Thyroid gland (tissue), 4 donors: ENCODE measurements around the gene AVP.

Source experiments
- POLR2A ChIP-seq, 2 donors: fragments of 450-650 bp; IDR thresholded peaks; one replicate each; pipeline ENCODE4 v1.6.1; 2017; ENCODE audit warnings: antibody characterized with exemption in 2 of 2, mild to moderate bottlenecking in 2 of 2, moderate library complexity in 1 of 2
- TF ChIP-seq, protein P1 (sequence below), 6 experiments: fragments of 200-600 bp in 3 of 6; fragments of 450-650 bp in 3 of 6; sonication (generic) in 3 of 6; IDR thresholded peaks; one replicate each; pipeline ENCODE4 v1.5.1; 2016 to 2019; ENCODE audit warnings: antibody characterized with exemption in 6 of 6, mild to moderate bottlenecking in 2 of 6, inconsistent platforms in 1 of 6, moderate library complexity in 1 of 6

- TF ChIP-seq POLR2A (IDR thresholded peaks at IDR 0.05), result no peak
- TF ChIP-seq, protein P1, sequence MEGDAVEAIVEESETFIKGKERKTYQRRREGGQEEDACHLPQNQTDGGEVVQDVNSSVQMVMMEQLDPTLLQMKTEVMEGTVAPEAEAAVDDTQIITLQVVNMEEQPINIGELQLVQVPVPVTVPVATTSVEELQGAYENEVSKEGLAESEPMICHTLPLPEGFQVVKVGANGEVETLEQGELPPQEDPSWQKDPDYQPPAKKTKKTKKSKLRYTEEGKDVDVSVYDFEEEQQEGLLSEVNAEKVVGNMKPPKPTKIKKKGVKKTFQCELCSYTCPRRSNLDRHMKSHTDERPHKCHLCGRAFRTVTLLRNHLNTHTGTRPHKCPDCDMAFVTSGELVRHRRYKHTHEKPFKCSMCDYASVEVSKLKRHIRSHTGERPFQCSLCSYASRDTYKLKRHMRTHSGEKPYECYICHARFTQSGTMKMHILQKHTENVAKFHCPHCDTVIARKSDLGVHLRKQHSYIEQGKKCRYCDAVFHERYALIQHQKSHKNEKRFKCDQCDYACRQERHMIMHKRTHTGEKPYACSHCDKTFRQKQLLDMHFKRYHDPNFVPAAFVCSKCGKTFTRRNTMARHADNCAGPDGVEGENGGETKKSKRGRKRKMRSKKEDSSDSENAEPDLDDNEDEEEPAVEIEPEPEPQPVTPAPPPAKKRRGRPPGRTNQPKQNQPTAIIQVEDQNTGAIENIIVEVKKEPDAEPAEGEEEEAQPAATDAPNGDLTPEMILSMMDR (IDR thresholded peaks at IDR 0.05), result no peak
These were observed 40.1 kb downstream of the AVP start for GRCh38 chr20:3044336-3044965.
